SK-N-SH (cell line): ENCODE results near the gene GLA.

Source experiments
- CTCF ChIP-seq: fragments of 200-600 bp; sonication (generic); IDR thresholded peaks from 2 replicates; pipeline ENCODE4 v1.6.1; 2017; ENCODE audit warnings: antibody characterized with exemption, mild to moderate bottlenecking, moderate library complexity
- MAX ChIP-seq: IDR thresholded peaks from 2 replicates; pipeline ENCODE4 v1.4.0; 2012; ENCODE audit warnings: low read depth
- NRF1 ChIP-seq: IDR thresholded peaks from 2 replicates; pipeline ENCODE4 v1.6.1; 2012; ENCODE audit warnings: low read depth, mild to moderate bottlenecking, low read length
- POLR2AphosphoS5 ChIP-seq: IDR thresholded peaks from 2 replicates; pipeline ENCODE4 v1.6.1; 2012; ENCODE audit warnings: low read depth, low read length
- RAD21 ChIP-seq: IDR thresholded peaks from 2 replicates; pipeline ENCODE4 v1.6.1; 2012; ENCODE audit warnings: mild to moderate bottlenecking, low read length
- REST ChIP-seq: IDR thresholded peaks from 2 replicates; pipeline ENCODE4 v1.6.1; 2012; ENCODE audit warnings: mild to moderate bottlenecking, low read depth, low read length, moderate library complexity
- TAF1 ChIP-seq: IDR thresholded peaks from 2 replicates; pipeline ENCODE4 v1.6.1; 2012; ENCODE audit warnings: low read depth, mild to moderate bottlenecking, low read length, moderate library complexity, borderline replicate concordance
- TCF12 ChIP-seq: IDR thresholded peaks from 2 replicates; pipeline ENCODE4 v1.4.0; 2012
- USF2 ChIP-seq: fragments of 150-350 bp; IDR thresholded peaks from 2 replicates; pipeline ENCODE4 v1.6.1; 2017; ENCODE audit warnings: antibody characterized with exemption, low read length, low read depth, borderline replicate concordance
- YY1 ChIP-seq: IDR thresholded peaks from 2 replicates; pipeline ENCODE4 v1.4.0; 2012; ENCODE audit warnings: low read depth, mild to moderate bottlenecking
- TF ChIP-seq, protein P1 (sequence below): IDR thresholded peaks from 2 replicates; pipeline ENCODE4 v1.4.0; 2012; ENCODE audit warnings: low read depth, borderline replicate concordance
- TF ChIP-seq, protein P2 (sequence below): IDR thresholded peaks from 2 replicates; pipeline ENCODE4; 2012

DNA sequence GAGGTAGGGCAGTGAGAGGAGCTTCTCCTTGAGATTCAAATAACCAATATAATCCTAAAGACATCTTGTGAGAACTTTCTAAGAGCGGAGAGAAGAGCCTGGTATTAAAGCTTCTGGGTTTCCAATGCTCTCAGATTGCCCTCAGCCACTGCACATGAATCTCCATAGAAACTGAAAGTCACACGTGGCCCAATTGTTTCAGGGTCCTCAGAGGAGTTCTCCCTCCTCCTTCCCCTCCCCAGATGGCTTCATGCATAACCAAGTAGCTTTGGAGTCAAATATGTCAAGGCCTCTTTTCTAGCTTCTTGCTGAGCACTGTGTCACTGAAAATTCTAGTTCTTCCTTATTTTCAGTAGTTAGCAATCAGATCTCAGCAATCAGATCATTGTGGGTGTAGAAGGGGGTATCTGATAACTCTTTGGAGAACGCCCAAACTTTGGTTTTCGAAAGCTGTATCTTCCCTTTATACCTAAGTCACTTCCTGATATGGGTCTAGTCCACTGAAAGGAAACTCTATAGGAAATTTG is 24.0 kb downstream of the GLA start:
- TF ChIP-seq CTCF: no peak
- TF ChIP-seq POLR2AphosphoS5: no peak
- TF ChIP-seq, protein P1, sequence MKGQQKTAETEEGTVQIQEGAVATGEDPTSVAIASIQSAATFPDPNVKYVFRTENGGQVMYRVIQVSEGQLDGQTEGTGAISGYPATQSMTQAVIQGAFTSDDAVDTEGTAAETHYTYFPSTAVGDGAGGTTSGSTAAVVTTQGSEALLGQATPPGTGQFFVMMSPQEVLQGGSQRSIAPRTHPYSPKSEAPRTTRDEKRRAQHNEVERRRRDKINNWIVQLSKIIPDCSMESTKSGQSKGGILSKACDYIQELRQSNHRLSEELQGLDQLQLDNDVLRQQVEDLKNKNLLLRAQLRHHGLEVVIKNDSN: no peak
- TF ChIP-seq REST: no peak
- TF ChIP-seq MAX: no peak
- no peak for TF ChIP-seq TAF1
- no peak for TF ChIP-seq RAD21
- no peak for TF ChIP-seq YY1
- TF ChIP-seq TCF12: no peak
- TF ChIP-seq USF2: no peak
- TF ChIP-seq, protein P2, sequence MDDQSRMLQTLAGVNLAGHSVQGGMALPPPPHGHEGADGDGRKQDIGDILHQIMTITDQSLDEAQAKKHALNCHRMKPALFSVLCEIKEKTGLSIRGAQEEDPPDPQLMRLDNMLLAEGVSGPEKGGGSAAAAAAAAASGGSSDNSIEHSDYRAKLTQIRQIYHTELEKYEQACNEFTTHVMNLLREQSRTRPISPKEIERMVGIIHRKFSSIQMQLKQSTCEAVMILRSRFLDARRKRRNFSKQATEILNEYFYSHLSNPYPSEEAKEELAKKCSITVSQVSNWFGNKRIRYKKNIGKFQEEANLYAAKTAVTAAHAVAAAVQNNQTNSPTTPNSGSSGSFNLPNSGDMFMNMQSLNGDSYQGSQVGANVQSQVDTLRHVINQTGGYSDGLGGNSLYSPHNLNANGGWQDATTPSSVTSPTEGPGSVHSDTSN: no peak
- no peak for TF ChIP-seq NRF1
